ENCODE measurements around the gene ZNF142.

ZNF142 gene

GRCh38 chr2:218701806-218702205 is 42.4 kb upstream of the ZNF142 start:
- Histone ChIP-seq H3K4me2 (ENCODE audit: low read length) (no peak overlapping the region), H3K4me1 (ENCODE audit: control insufficient read depth in 1 of 2, insufficient read depth in 2 of 2, low read length in 2 of 2) (peaks cover 4 to 5% of the 10 kb centered on the region in 2 experiments), H3K14ac (ENCODE audit: low read length) (no peak overlapping the region), H3K9ac (ENCODE audit: low read length) (no peak overlapping the region), H2BK12ac (ENCODE audit: low read length) (no peak overlapping the region), H3K27me3 (ENCODE audit: insufficient read depth, low read length) (no peaks in the 10 kb centered on the region), H2AFZ (ENCODE audit: insufficient read depth, low read length, poor library complexity) (no peak overlapping the region), H3K4ac (ENCODE audit: low read depth, low read length) (no peak overlapping the region), H3K9me3 (ENCODE audit: insufficient read depth, low read depth, low read length) (no peaks in the 10 kb centered on the region), H3K36me3 (ENCODE audit: control insufficient read depth in 1 of 2, insufficient read depth in 2 of 2, low read length in 2 of 2) (peaks cover 6 to 12% of the 10 kb centered on the region in 2 experiments), H2BK5ac (ENCODE audit: low read depth, low read length, poor library complexity) (no peak overlapping the region), H3K27ac (ENCODE audit: low read depth, low read length) (no peak overlapping the region), H4K12ac (ENCODE audit: low read depth, low read length) (no peak overlapping the region), H3K4me3 (ENCODE audit: low read depth, low read length) (no peak overlapping the region), H3K18ac (ENCODE audit: low read length) (no peak overlapping the region), H3K79me1 (ENCODE audit: low read length) (peaks cover 3% of the 10 kb centered on the region), H4K91ac (ENCODE audit: low read depth, low read length) (no peak overlapping the region), H3K79me2 (ENCODE audit: control insufficient read depth, insufficient read depth, low read length, poor library complexity) (no peaks in the 10 kb centered on the region), H4K8ac (ENCODE audit: low read depth, low read length) (no peak overlapping the region), H2AK5ac (ENCODE audit: low read length) (no peak overlapping the region), H2BK120ac (ENCODE audit: insufficient read depth, low read length, poor library complexity) (no peak overlapping the region), H3K23ac (ENCODE audit: low read length) (no peak overlapping the region)
- no peak for DNase-seq
- WGBS (ENCODE audit: extremely low coverage, insufficient coverage, insufficient read length), result no CpG with 5 or more reads among the region's 2 CpGs

- Histone ChIP-seq H2BK5ac (ENCODE audit: low read depth, low read length, poor library complexity) (no peak overlapping the region), H3K23ac (ENCODE audit: low read length) (no peak overlapping the region), H3K4me3 (ENCODE audit: low read depth, low read length) (no peak overlapping the region), H4K12ac (ENCODE audit: low read depth, low read length) (no peak overlapping the region), H3K36me3 (ENCODE audit: control insufficient read depth in 1 of 2, insufficient read depth in 2 of 2, low read length in 2 of 2) (peaks cover 6 to 12% of the 10 kb centered on the region in 2 experiments), H3K79me1 (ENCODE audit: low read length) (peaks cover 7% of the 10 kb centered on the region), H3K18ac (ENCODE audit: low read length) (no peak overlapping the region), H2BK12ac (ENCODE audit: low read length) (no peak overlapping the region), H3K9ac (ENCODE audit: low read length) (no peak overlapping the region), H4K8ac (ENCODE audit: low read depth, low read length) (no peak overlapping the region), H3K27me3 (ENCODE audit: insufficient read depth, low read length) (no peaks in the 10 kb centered on the region), H3K27ac (ENCODE audit: low read depth, low read length) (no peak overlapping the region), H3K9me3 (ENCODE audit: insufficient read depth, low read depth, low read length) (no peaks in the 10 kb centered on the region), H3K14ac (ENCODE audit: low read length) (no peak overlapping the region), H2BK120ac (ENCODE audit: insufficient read depth, low read length, poor library complexity) (no peak overlapping the region), H3K4me2 (ENCODE audit: low read length) (no peak overlapping the region), H3K79me2 (ENCODE audit: control insufficient read depth, insufficient read depth, low read length, poor library complexity) (no peaks in the 10 kb centered on the region), H2AFZ (ENCODE audit: insufficient read depth, low read length, poor library complexity) (no peak overlapping the region), H3K4ac (ENCODE audit: low read depth, low read length) (no peak overlapping the region), H3K4me1 (ENCODE audit: control insufficient read depth in 1 of 2, insufficient read depth in 2 of 2, low read length in 2 of 2) (peaks cover 18% of the 10 kb centered on the region in 2 experiments), H2AK5ac (ENCODE audit: low read length) (no peak overlapping the region), H4K91ac (ENCODE audit: low read depth, low read length) (no peak overlapping the region)
- no CpG with 5 or more reads among the region's 8 CpGs for WGBS (ENCODE audit: extremely low coverage, insufficient coverage, insufficient read length)
- no peak for DNase-seq
These were observed 39.5 kb upstream of the ZNF142 start for GRCh38 chr2:218698885-218699284.

GRCh38 chr2:218694405-218695145 is 35.2 kb upstream of the ZNF142 start:
- Histone ChIP-seq H3K4me2 (ENCODE audit: low read length) (no peak overlapping the region), H4K12ac (ENCODE audit: low read depth, low read length) (no peak overlapping the region), H4K8ac (ENCODE audit: low read depth, low read length) (peak overlapping the region; percentile 47), H3K79me2 (ENCODE audit: control insufficient read depth, insufficient read depth, low read length, poor library complexity) (no peaks in the 10 kb centered on the region), H2BK120ac (ENCODE audit: insufficient read depth, low read length, poor library complexity) (peak overlapping the region; percentile 67), H3K9me3 (ENCODE audit: insufficient read depth, low read depth, low read length) (no peaks in the 10 kb centered on the region), H3K23ac (ENCODE audit: low read length) (no peak overlapping the region), H3K9ac (ENCODE audit: low read length) (no peak overlapping the region), H3K27me3 (ENCODE audit: insufficient read depth, low read length) (no peaks in the 10 kb centered on the region), H3K79me1 (ENCODE audit: low read length) (peaks cover 13% of the 10 kb centered on the region), H2AK5ac (ENCODE audit: low read length) (no peak overlapping the region), H3K4me1 (ENCODE audit: control insufficient read depth in 1 of 2, insufficient read depth in 2 of 2, low read length in 2 of 2) (peaks cover 26% of the 10 kb centered on the region in 2 experiments), H3K14ac (ENCODE audit: low read length) (no peak overlapping the region), H3K27ac (ENCODE audit: low read depth, low read length) (peak overlapping the region; percentile 88), H3K36me3 (ENCODE audit: control insufficient read depth in 1 of 2, insufficient read depth in 2 of 2, low read length in 2 of 2) (peaks cover 12 to 25% of the 10 kb centered on the region in 2 experiments), H4K91ac (ENCODE audit: low read depth, low read length) (peak overlapping the region; percentile 55), H2BK12ac (ENCODE audit: low read length) (no peak overlapping the region), H3K18ac (ENCODE audit: low read length) (no peak overlapping the region), H2BK5ac (ENCODE audit: low read depth, low read length, poor library complexity) (peak overlapping the region; percentile 42), H3K4ac (ENCODE audit: low read depth, low read length) (no peak overlapping the region), H2AFZ (ENCODE audit: insufficient read depth, low read length, poor library complexity) (no peak overlapping the region), H3K4me3 (ENCODE audit: low read depth, low read length) (no peak overlapping the region)
- no peak for DNase-seq
- WGBS (ENCODE audit: extremely low coverage, insufficient coverage, insufficient read length), result no CpG with 5 or more reads among the region's 3 CpGs

- no peak overlapping the region for H3K9ac ChIP-seq (ENCODE audit: low read length)
- H3K14ac ChIP-seq (ENCODE audit: low read length), result no peak overlapping the region
- no peak overlapping the region for H3K23ac ChIP-seq (ENCODE audit: low read length)
- no peak overlapping the region for H4K8ac ChIP-seq (ENCODE audit: low read depth, low read length)
- no peak overlapping the region for H3K4me2 ChIP-seq (ENCODE audit: low read length)
- H2AFZ ChIP-seq (ENCODE audit: insufficient read depth, low read length, poor library complexity), result no peak overlapping the region
- H3K36me3 ChIP-seq (ENCODE audit: control insufficient read depth in 1 of 2, insufficient read depth in 2 of 2, low read length in 2 of 2), result peaks cover 6 to 15% of the 10 kb centered on the region in 2 experiments
- H3K18ac ChIP-seq (ENCODE audit: low read length), result no peak overlapping the region
- H3K9me3 ChIP-seq (ENCODE audit: insufficient read depth, low read depth, low read length), result no peaks in the 10 kb centered on the region
- no peak overlapping the region for H2BK12ac ChIP-seq (ENCODE audit: low read length)
- DNase-seq, result no peak
- H3K4me3 ChIP-seq (ENCODE audit: low read depth, low read length), result no peak overlapping the region
- H3K79me1 ChIP-seq (ENCODE audit: low read length), result peaks cover 11% of the 10 kb centered on the region
- no peaks in the 10 kb centered on the region for H3K27me3 ChIP-seq (ENCODE audit: insufficient read depth, low read length)
- no peak overlapping the region for H3K4ac ChIP-seq (ENCODE audit: low read depth, low read length)
- no peaks in the 10 kb centered on the region for H3K79me2 ChIP-seq (ENCODE audit: control insufficient read depth, insufficient read depth, low read length, poor library complexity)
- H4K12ac ChIP-seq (ENCODE audit: low read depth, low read length), result no peak overlapping the region
- no peak overlapping the region for H2BK5ac ChIP-seq (ENCODE audit: low read depth, low read length, poor library complexity)
- H3K27ac ChIP-seq (ENCODE audit: low read depth, low read length), result no peak overlapping the region
- no peak overlapping the region for H4K91ac ChIP-seq (ENCODE audit: low read depth, low read length)
- no peak overlapping the region for H2AK5ac ChIP-seq (ENCODE audit: low read length)
- H2BK120ac ChIP-seq (ENCODE audit: insufficient read depth, low read length, poor library complexity), result no peak overlapping the region
- H3K4me1 ChIP-seq (ENCODE audit: control insufficient read depth in 1 of 2, insufficient read depth in 2 of 2, low read length in 2 of 2), result peaks cover 20 to 22% of the 10 kb centered on the region in 2 experiments
These were observed 31.8 kb upstream of the ZNF142 start for GRCh38 chr2:218691234-218691633.
